BLaER1 treated with 17β-estradiol and CSF1 and Interleukin-3, amounts not matched to agents 10 nM and 100 nM (cell line): ENCODE results near the gene MTUS2.
"Not testable (repeated sequence)": the region's sequence is repeated elsewhere in the genome, so short reads cannot be mapped to it uniquely, and the experiment has no call there.

Source experiments
- H3K27ac ChIP-seq, 11 experiments: shearing (Covaris generic); formaldehyde crosslinking; 2 replicates each; pipeline ENCODE4 v1.8.1; 2022
- H3K27me3 ChIP-seq, 11 experiments: shearing (Covaris generic); formaldehyde crosslinking; 2 replicates each; pipeline ENCODE4 v1.8.1; 2022
- H3K36me3 ChIP-seq, 11 experiments: shearing (Covaris generic); formaldehyde crosslinking; 2 replicates each; pipeline ENCODE4 v1.8.1; 2022
- H3K4me1 ChIP-seq, 10 experiments: shearing (Covaris generic); formaldehyde crosslinking; 2 replicates each; pipeline ENCODE4 v1.8.1; 2022
- H3K4me2 ChIP-seq, 11 experiments: shearing (Covaris generic); formaldehyde crosslinking; 2 replicates each; pipeline ENCODE4 v1.8.1; 2022
- H3K4me3 ChIP-seq, 10 experiments: shearing (Covaris generic); formaldehyde crosslinking; 2 replicates each; pipeline ENCODE4 v1.8.1; 2022
- H3K9ac ChIP-seq, 11 experiments: shearing (Covaris generic); formaldehyde crosslinking; 2 replicates each; pipeline ENCODE4 v1.8.1; 2022
- H3K9me3 ChIP-seq, 11 experiments: shearing (Covaris generic); formaldehyde crosslinking; replicated peaks in 1 of 11; 2 replicates each; pipeline ENCODE4 v1.8.1; 2022
- H4K20me1 ChIP-seq, 11 experiments: shearing (Covaris generic); formaldehyde crosslinking; 2 replicates each; pipeline ENCODE4 v1.8.1; 2022
- Cebpa-rat ChIP-seq, 11 experiments: shearing (Covaris generic); IDR thresholded peaks; 2 replicates each; pipeline ENCODE4 v1.8.1; 2022

Gene MTUS2

GRCh38 chr13:29185926-29186325, 365.8 kb downstream of the MTUS2 start:
- Histone ChIP-seq H3K27me3 (no peaks in the 10 kb centered on the region), H3K4me1 (no peaks in the 10 kb centered on the region), H3K9ac (no peak overlapping the region), H3K4me2 (no peak overlapping the region), H3K27ac (no peak overlapping the region), H3K4me3 (no peak overlapping the region), H3K36me3 (no peaks in the 10 kb centered on the region), H3K9me3 (peaks cover 21 to 30% (median 24%) of the 10 kb centered on the region in 11 experiments), H4K20me1 (no peaks in the 10 kb centered on the region)
- TF ChIP-seq Cebpa-rat (IDR thresholded peaks at IDR 0.05), result no peak

- Histone ChIP-seq H4K20me1 (no peaks in the 10 kb centered on the region), H3K27ac (no peak overlapping the region), H3K4me2 (no peak overlapping the region), H3K27me3 (no peaks in the 10 kb centered on the region), H3K4me1 (no peaks in the 10 kb centered on the region), H3K36me3 (no peaks in the 10 kb centered on the region), H3K4me3 (no peak overlapping the region), H3K9ac (no peak overlapping the region), H3K9me3 (peaks cover 21 to 30% (median 24%) of the 10 kb centered on the region in 11 experiments)
- no peak for TF ChIP-seq Cebpa-rat (IDR thresholded peaks at IDR 0.05)
These were observed 367.4 kb downstream of the MTUS2 start for GRCh38 chr13:29187584-29187983.

GRCh38 chr13:29190298-29190697, 370.2 kb downstream of the MTUS2 start:
- H3K4me2 ChIP-seq, result no peak overlapping the region
- H3K27me3 ChIP-seq, result no peaks in the 10 kb centered on the region
- no peaks in the 10 kb centered on the region for H3K4me1 ChIP-seq
- H3K4me3 ChIP-seq, result no peak overlapping the region
- H3K9ac ChIP-seq, result no peak overlapping the region
- no peaks in the 10 kb centered on the region for H4K20me1 ChIP-seq
- TF ChIP-seq Cebpa-rat (IDR thresholded peaks at IDR 0.05), result no peak
- peaks cover 8 to 16% (median 11%) of the 10 kb centered on the region in 11 experiments for H3K9me3 ChIP-seq
- no peak overlapping the region for H3K27ac ChIP-seq
- H3K36me3 ChIP-seq, result no peaks in the 10 kb centered on the region

- no peak for TF ChIP-seq Cebpa-rat (IDR thresholded peaks at IDR 0.05)
- Histone ChIP-seq H3K4me1 (peaks cover 0 to 16% (median 11%) of the 10 kb centered on the region in 10 experiments; a peak in 11 of 20 replicates), H3K9me3 (peaks cover 0 to 10% (median 6%) of the 10 kb centered on the region in 11 experiments; a peak in 7 of 22 replicates), H3K27ac (no peak overlapping the region), H3K9ac (no peak overlapping the region), H3K27me3 (no peaks in the 10 kb centered on the region), H3K36me3 (no peaks in the 10 kb centered on the region), H4K20me1 (no peaks in the 10 kb centered on the region), H3K4me3 (no peak overlapping the region), H3K4me2 (no peak overlapping the region)
These were observed 372.9 kb downstream of the MTUS2 start for GRCh38 chr13:29193083-29193482.

- Histone ChIP-seq H3K4me3 (no peak overlapping the region), H3K4me1 (peaks cover 0 to 16% (median 11%) of the 10 kb centered on the region in 10 experiments; a peak in 11 of 20 replicates), H3K9ac (no peak overlapping the region), H4K20me1 (no peaks in the 10 kb centered on the region), H3K4me2 (peak overlapping the region in 3 of 11 experiments; percentile 49 to 56 (median 55); a peak in 4 of 22 replicates), H3K27ac (0 out of 22 replicates have a peak overlapping the region, but pooled peaks of 1 of the 11 experiments have one; percentile 67), H3K9me3 (peaks cover 0 to 17% (median 12%) of the 10 kb centered on the region in 11 experiments; a peak in 8 of 22 replicates), H3K27me3 (no peaks in the 10 kb centered on the region), H3K36me3 (no peaks in the 10 kb centered on the region)
- TF ChIP-seq Cebpa-rat (IDR thresholded peaks at IDR 0.05), result no peak
These were observed 375.3 kb downstream of the MTUS2 start for GRCh38 chr13:29195456-29195855.

- Histone ChIP-seq H3K36me3 (no peaks in the 10 kb centered on the region), H3K27ac (peak overlapping the region in 3 of 11 experiments; percentile 45 to 67 (median 53); a peak in 5 of 22 replicates), H4K20me1 (no peaks in the 10 kb centered on the region), H3K4me1 (peaks cover 0 to 16% (median 11%) of the 10 kb centered on the region in 10 experiments; a peak in 11 of 20 replicates), H3K4me3 (no peak overlapping the region), H3K27me3 (no peaks in the 10 kb centered on the region), H3K9ac (no peak overlapping the region), H3K9me3 (peaks cover 0 to 17% (median 12%) of the 10 kb centered on the region in 11 experiments; a peak in 8 of 22 replicates), H3K4me2 (peak overlapping the region in 5 of 11 experiments; percentile 16 to 56 (median 53); a peak in 10 of 22 replicates)
- TF ChIP-seq Cebpa-rat (IDR thresholded peaks at IDR 0.05), result no peak
These were observed 376.4 kb downstream of the MTUS2 start for GRCh38 chr13:29196409-29197074.

GRCh38 chr13:29202753-29203152, 382.6 kb downstream of the MTUS2 start:
- not testable (repeated sequence) for H3K27ac ChIP-seq, H3K36me3 ChIP-seq, H3K4me1 ChIP-seq, H4K20me1 ChIP-seq, H3K4me3 ChIP-seq, H3K9ac ChIP-seq, H3K4me2 ChIP-seq, H3K27me3 ChIP-seq
- peaks cover 19 to 51% (median 26%) of the 10 kb centered on the region in 11 experiments; a peak in 19 of 22 replicates for H3K9me3 ChIP-seq

- Histone ChIP-seq H3K9ac (no peak overlapping the region), H3K27me3 (no peaks in the 10 kb centered on the region), H3K4me1 (no peaks in the 10 kb centered on the region), H3K9me3 (peaks cover 13 to 47% (median 22%) of the 10 kb centered on the region in 11 experiments; a peak in 18 of 22 replicates), H4K20me1 (no peaks in the 10 kb centered on the region), H3K4me3 (no peak overlapping the region), H3K36me3 (no peaks in the 10 kb centered on the region), H3K4me2 (no peak overlapping the region), H3K27ac (no peak overlapping the region)
- no peak for TF ChIP-seq Cebpa-rat (IDR thresholded peaks at IDR 0.05)
These were observed 384.5 kb downstream of the MTUS2 start for GRCh38 chr13:29204651-29205050.

- Histone ChIP-seq H3K9ac (no peak overlapping the region), H3K36me3 (no peaks in the 10 kb centered on the region), H3K9me3 (peaks cover 0 to 32% (median 12%) of the 10 kb centered on the region in 11 experiments; a peak in 14 of 22 replicates), H3K4me3 (no peak overlapping the region), H3K27ac (no peak overlapping the region), H3K4me1 (no peaks in the 10 kb centered on the region), H3K4me2 (no peak overlapping the region), H3K27me3 (no peaks in the 10 kb centered on the region), H4K20me1 (no peaks in the 10 kb centered on the region)
- no peak for TF ChIP-seq Cebpa-rat (IDR thresholded peaks at IDR 0.05)
These were observed 390.5 kb downstream of the MTUS2 start for GRCh38 chr13:29210676-29211075.

GRCh38 chr13:29211162-29211561, 391.0 kb downstream of the MTUS2 start:
- not testable (repeated sequence) for H3K36me3 ChIP-seq, H4K20me1 ChIP-seq, H3K27me3 ChIP-seq, H3K4me3 ChIP-seq, H3K4me1 ChIP-seq, H3K27ac ChIP-seq, H3K9ac ChIP-seq
- peak overlapping the region in 2 of 11 experiments; percentile 24 to 34; a peak in 3 of 22 replicates for H3K4me2 ChIP-seq
- H3K9me3 ChIP-seq, result peaks cover 0 to 31% (median 13%) of the 10 kb centered on the region in 11 experiments; a peak in 16 of 22 replicates
